Sigmoid colon (tissue), 4 donors: ENCODE results near the gene MLF2.

Experiments used
- CTCF ChIP-seq, 4 experiments: fragments of 450-650 bp in 3 of 4; fragments of 200-600 bp in 1 of 4; IDR thresholded peaks; one replicate each; pipeline ENCODE4 v1.5.1; 2016 to 2019; ENCODE audit warnings: antibody characterized with exemption in 4 of 4, mild to moderate bottlenecking in 3 of 4, moderate library complexity in 2 of 4
- POLR2AphosphoS5 ChIP-seq, 4 donors: sonication (generic); formaldehyde crosslinking; IDR thresholded peaks; one replicate each; pipeline ENCODE4 v1.6.1; 2017; ENCODE audit warnings: antibody characterized with exemption in 4 of 4

DNA sequence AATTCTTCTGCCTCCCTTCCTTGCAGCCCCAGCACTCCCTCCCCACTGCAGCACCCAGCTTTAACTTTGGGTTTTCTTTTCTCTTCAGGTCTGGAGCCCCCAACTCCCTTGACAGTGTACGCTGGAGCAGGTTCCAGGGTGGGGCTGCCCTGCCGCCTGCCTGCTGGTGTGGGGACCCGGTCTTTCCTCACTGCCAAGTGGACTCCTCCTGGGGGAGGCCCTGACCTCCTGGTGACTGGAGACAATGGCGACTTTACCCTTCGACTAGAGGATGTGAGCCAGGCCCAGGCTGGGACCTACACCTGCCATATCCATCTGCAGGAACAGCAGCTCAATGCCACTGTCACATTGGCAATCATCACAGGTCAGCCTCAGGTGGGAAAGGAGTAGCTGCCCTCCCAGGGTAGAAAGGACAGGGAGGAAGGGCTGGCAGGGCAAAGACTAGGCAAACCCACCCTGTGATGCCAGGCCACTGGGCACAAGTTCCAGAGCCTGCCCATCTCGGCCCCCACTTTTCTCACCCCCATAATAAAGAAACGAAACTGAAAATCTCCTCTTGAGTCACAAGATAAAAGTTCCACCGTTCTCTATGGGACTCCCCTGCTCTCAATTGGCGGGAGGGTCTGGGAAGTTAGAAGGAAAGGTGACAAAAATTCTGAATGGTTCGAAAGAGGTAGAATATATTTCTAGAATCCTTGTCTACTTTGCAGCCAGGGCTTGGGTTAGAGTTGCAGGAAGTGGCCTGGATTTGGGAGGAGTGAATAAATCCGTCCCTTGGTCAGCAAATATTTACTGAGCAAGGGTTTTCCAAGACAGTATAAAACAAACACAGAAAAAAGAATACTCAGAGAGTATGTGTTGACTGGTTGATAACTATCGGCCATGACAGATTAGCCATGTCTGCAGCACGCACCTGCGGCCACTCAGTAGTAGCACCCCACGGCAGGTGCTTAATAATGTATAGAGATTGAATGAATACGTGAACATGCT lies 22.5 kb upstream of the MLF2 start:
- TF ChIP-seq CTCF (IDR thresholded peaks at IDR 0.05) (no peak), POLR2AphosphoS5 (IDR thresholded peaks at IDR 0.05) (no peak)
